Tibial artery (tissue), 4 donors: ENCODE results near the gene RETREG1.

Experiments
- DNase-seq, 2 donors: peaks; one replicate each; pipeline ENCODE4 v3.0.0-alpha.2; 2019
- H3K27ac ChIP-seq, 2 donors: fragments of 200-600 bp; sonication (generic) in 1 of 2; 1 replicate in 1 of 2; 2 replicates in 1 of 2; pipeline ENCODE4 v1.5.1; 2018 to 2019; ENCODE audit warnings: mild to moderate bottlenecking in 1 of 2
- H3K27me3 ChIP-seq, 2 donors: fragments of 200-600 bp; sonication (generic) in 1 of 2; one replicate each; pipeline versions ENCODE4 v1.5.1 to v1.6.0; 2016 to 2019
- H3K36me3 ChIP-seq, 3 donors: fragments of 200-600 bp; sonication (generic) in 2 of 3; one replicate each; pipeline ENCODE4 v1.5.1; 2016 to 2019; ENCODE audit warnings: mild to moderate bottlenecking in 2 of 3
- H3K4me1 ChIP-seq, 4 donors: fragments of 200-600 bp; sonication (generic) in 2 of 4; 1 replicate in 3 of 4; 2 replicates in 1 of 4; pipeline ENCODE4 v1.5.1; 2016 to 2019
- H3K4me3 ChIP-seq, 2 donors: fragments of 200-600 bp; sonication (generic) in 1 of 2; 1 replicate in 1 of 2; 2 replicates in 1 of 2; pipeline ENCODE4 v1.5.1; 2018 to 2019; ENCODE audit warnings: mild to moderate bottlenecking in 2 of 2
- H3K9me3 ChIP-seq, 3 donors: fragments of 200-600 bp; sonication (generic) in 1 of 3; one replicate each; pipeline ENCODE4 v1.5.1; 2016 to 2019
- CTCF ChIP-seq, 2 experiments: fragments of 200-600 bp in 1 of 2; fragments of 450-650 bp in 1 of 2; IDR thresholded peaks; one replicate each; pipeline ENCODE4 v1.5.1; 2017 to 2019; ENCODE audit warnings: antibody characterized with exemption in 2 of 2, mild to moderate bottlenecking in 1 of 2, moderate library complexity in 1 of 2
- intact Hi-C: fragments of 100-400 bp; cut with DNase I; formaldehyde crosslinking; loops from one replicate; pipeline ENCODE4 v1.15.0; 2023; ENCODE audit warnings: low total_unique reads

Gene RETREG1

GRCh38 chr5:16531063-16531648, 85.6 kb downstream of the RETREG1 start:
- DNase-seq = no peak
- intact Hi-C loops = no loop called here
- Histone ChIP-seq H3K36me3 (no peaks in the 10 kb centered on the region), H3K9me3 (no peaks in the 10 kb centered on the region), H3K4me1 (no peaks in the 10 kb centered on the region), H3K27me3 (no peaks in the 10 kb centered on the region), H3K4me3 (no peak overlapping the region), H3K27ac (no peak overlapping the region)
- no peak for TF ChIP-seq CTCF (IDR thresholded peaks at IDR 0.05)

GRCh38 chr5:16529306-16529705, 87.5 kb downstream of the RETREG1 start:
- H3K27ac ChIP-seq = no peak overlapping the region
- intact Hi-C loops = no loop called here
- H3K9me3 ChIP-seq = no peaks in the 10 kb centered on the region
- H3K27me3 ChIP-seq = no peaks in the 10 kb centered on the region
- no peak overlapping the region for H3K4me3 ChIP-seq
- H3K36me3 ChIP-seq = no peaks in the 10 kb centered on the region
- H3K4me1 ChIP-seq = no peaks in the 10 kb centered on the region
- TF ChIP-seq CTCF (IDR thresholded peaks at IDR 0.05) = no peak
- DNase-seq = no peak

- intact Hi-C loops = no loop called here
- H3K9me3 ChIP-seq = no peaks in the 10 kb centered on the region
- no peak overlapping the region for H3K4me3 ChIP-seq
- H3K36me3 ChIP-seq = no peaks in the 10 kb centered on the region
- DNase-seq = no peak
- H3K27me3 ChIP-seq = no peaks in the 10 kb centered on the region
- no peaks in the 10 kb centered on the region for H3K4me1 ChIP-seq
- TF ChIP-seq CTCF (IDR thresholded peaks at IDR 0.05) = no peak
- H3K27ac ChIP-seq = no peak overlapping the region
Observed at GRCh38 chr5:16528382-16529110, 88.3 kb downstream of the RETREG1 start.

- intact Hi-C loops = no loop called here
- TF ChIP-seq CTCF (IDR thresholded peaks at IDR 0.05) = no peak
Observed at GRCh38 chr5:16525651-16526050, 91.1 kb downstream of the RETREG1 start.

GRCh38 chr5:16524286-16524685, 92.5 kb downstream of the RETREG1 start:
- H3K4me1 ChIP-seq = no peaks in the 10 kb centered on the region
- no peaks in the 10 kb centered on the region for H3K27me3 ChIP-seq
- no peak overlapping the region for H3K27ac ChIP-seq
- no peak for DNase-seq
- no peak overlapping the region for H3K4me3 ChIP-seq
- TF ChIP-seq CTCF (IDR thresholded peaks at IDR 0.05) = no peak
- intact Hi-C loops = no loop called here
- no peaks in the 10 kb centered on the region for H3K36me3 ChIP-seq
- H3K9me3 ChIP-seq = no peaks in the 10 kb centered on the region

More at GRCh38 chr5:16525651-16526050, 91.1 kb downstream of the RETREG1 start:
- no peaks in the 10 kb centered on the region for H3K27me3 ChIP-seq
- H3K9me3 ChIP-seq = no peaks in the 10 kb centered on the region
- H3K27ac ChIP-seq = no peak overlapping the region
- no peaks in the 10 kb centered on the region for H3K4me1 ChIP-seq
- no peak for DNase-seq
- H3K36me3 ChIP-seq = no peaks in the 10 kb centered on the region
- H3K4me3 ChIP-seq = no peak overlapping the region
